D721Med (cell line): ENCODE data around the gene POMC.

Experiments used
- DNase-seq: peaks from one replicate; pipeline ENCODE4 v3.0.0; 2011; ENCODE audit warnings: low spot score; ENCODE audit not compliant: insufficient read length
- FAIRE-seq: peaks from 2 replicates; lab custom pipeline; 2011; peaks lifted over from hg19 to GRCh38; lab: Jason Lieb, UNC
- CTCF ChIP-seq: IDR thresholded peaks from 2 replicates; pipeline ENCODE4 v1.5.1; 2012; ENCODE audit warnings: mild to moderate bottlenecking, control low read depth; ENCODE audit not compliant: insufficient read depth; ENCODE audit errors: missing control alignments

Gene POMC

GRCh38 chr2:25194576-25195122 lies 26.3 kb upstream of the POMC start:
- FAIRE-seq: no peak
- TF ChIP-seq CTCF: no peak
- no peak for DNase-seq

GRCh38 chr2:25190536-25190935 lies 22.2 kb upstream of the POMC start:
- FAIRE-seq (no peak), DNase-seq (no peak)
- no peak for TF ChIP-seq CTCF

DNA sequence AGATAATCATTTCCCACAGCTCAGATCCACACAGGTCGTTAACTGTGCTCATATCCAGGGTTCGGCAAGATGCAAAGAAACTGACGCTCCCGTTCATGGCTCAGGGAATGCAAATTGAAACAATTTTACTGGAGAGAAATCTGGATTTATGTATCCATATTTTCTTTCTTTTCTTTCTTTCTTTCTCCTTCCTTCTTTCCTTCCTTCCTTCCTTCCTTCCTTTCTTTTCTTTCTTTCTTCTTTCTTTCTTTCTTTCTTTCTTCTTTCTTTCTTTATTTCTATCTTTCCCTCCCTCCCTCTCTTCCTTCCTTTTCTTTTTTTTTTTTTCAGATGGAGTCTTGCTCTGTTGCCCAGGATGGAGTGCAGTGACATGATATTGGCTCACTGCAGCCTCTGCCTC lies 20.0 kb upstream of the POMC start:
- no peak for TF ChIP-seq CTCF
- FAIRE-seq (no peak), DNase-seq (no peak)

DNA sequence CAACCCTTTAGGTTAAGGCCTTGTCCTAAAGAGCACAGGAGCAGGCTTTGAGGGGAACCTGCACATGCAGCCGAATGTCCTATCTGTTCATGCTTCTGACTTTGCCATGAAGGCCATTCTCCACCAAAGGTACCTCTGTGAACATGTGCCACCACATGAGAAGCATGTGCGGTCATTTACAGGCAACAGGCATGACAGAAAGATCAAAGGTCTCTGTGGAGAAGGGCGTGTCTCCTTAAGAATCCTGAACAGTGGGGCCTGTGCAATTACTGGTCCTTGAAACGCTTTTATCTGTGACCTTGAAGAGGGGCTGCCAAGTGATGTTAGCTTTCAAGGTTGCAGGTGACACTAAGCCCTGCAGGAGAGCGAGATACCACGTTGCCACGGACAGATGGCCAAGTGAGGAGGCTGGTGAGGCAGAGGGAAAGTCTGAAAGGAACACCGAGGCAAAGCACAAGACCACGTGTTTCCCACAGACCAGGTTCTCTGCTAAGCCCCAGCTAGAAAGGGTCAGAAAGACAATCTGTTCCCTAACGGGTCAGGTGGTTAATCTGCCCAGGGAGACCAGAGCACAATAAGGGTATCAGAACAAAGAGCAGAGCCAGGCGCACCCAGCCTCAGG lies 19.5 kb upstream of the POMC start:
- no peak for TF ChIP-seq CTCF
- DNase-seq (no peak), FAIRE-seq (no peak)

GRCh38 chr2:25184254-25184653 lies 15.9 kb upstream of the POMC start:
- no peak for TF ChIP-seq CTCF
- FAIRE-seq (no peak), DNase-seq (no peak)

GRCh38 chr2:25178976-25179375 lies 10.6 kb upstream of the POMC start:
- FAIRE-seq: no peak
- no peak for DNase-seq
- TF ChIP-seq CTCF: no peak

DNA sequence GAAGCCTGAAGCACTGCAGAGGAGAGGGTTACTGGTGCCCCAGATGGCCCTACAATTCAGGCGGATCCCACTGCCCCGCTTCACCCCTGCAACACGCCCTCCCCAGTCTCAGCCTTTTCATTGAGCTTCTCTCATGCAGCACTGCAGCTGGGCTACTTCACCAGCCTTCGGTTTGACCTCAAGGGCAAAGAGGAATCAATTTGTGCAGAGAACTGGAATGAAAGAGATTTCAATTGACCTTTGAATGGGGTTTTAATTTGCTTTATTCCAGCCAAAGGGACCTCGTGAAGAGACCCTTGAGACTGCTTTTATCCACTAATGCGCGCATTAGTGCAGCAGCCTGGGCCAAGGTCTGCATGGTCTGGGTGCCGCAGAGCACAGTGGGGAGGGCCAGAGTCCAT lies 8.8 kb upstream of the POMC start:
- TF ChIP-seq CTCF: no peak
- FAIRE-seq (no peak), DNase-seq (no peak)
